ENCODE data around the gene TRAPPC2L.

Gene TRAPPC2L

GRCh38 chr16:88812513-88813268, 44.2 kb upstream of the TRAPPC2L start:
- peak overlapping the region; percentile 75 for H3K27ac ChIP-seq (ENCODE audit: low read depth, low read length)
- peak overlapping the region; percentile 71 to 73 for H3K9ac ChIP-seq (ENCODE audit: low read depth in 1 of 2, low read length in 2 of 2)
- peaks cover 8 to 16% of the 10 kb centered on the region in 2 donors for H3K36me3 ChIP-seq (ENCODE audit: control insufficient read depth in 1 of 2, insufficient read depth in 2 of 2, low read length in 2 of 2)
- no peaks in the 10 kb centered on the region for H3K9me3 ChIP-seq (ENCODE audit: control insufficient read depth in 1 of 2, low read length in 2 of 2)
- peaks cover 15 to 26% of the 10 kb centered on the region in 2 donors for H3K4me1 ChIP-seq (ENCODE audit: control insufficient read depth in 1 of 2, insufficient read depth in 2 of 2, low read length in 2 of 2)
- peak overlapping the region; percentile 80 for H3K4me3 ChIP-seq (ENCODE audit: low read depth in 1 of 2, low read length in 2 of 2)
- no peaks in the 10 kb centered on the region for H3K27me3 ChIP-seq (ENCODE audit: control insufficient read depth in 1 of 2, insufficient read depth in 2 of 2, low read length in 2 of 2)

GRCh38 chr16:88813269-88814143, 43.4 kb upstream of the TRAPPC2L start:
- H3K27me3 ChIP-seq (ENCODE audit: control insufficient read depth in 1 of 2, insufficient read depth in 2 of 2, low read length in 2 of 2): no peaks in the 10 kb centered on the region
- H3K9ac ChIP-seq (ENCODE audit: low read depth in 1 of 2, low read length in 2 of 2): no peak overlapping the region
- peaks cover 8 to 12% of the 10 kb centered on the region in 2 donors for H3K36me3 ChIP-seq (ENCODE audit: control insufficient read depth in 1 of 2, insufficient read depth in 2 of 2, low read length in 2 of 2)
- H3K4me1 ChIP-seq (ENCODE audit: control insufficient read depth in 1 of 2, insufficient read depth in 2 of 2, low read length in 2 of 2): peaks cover 15 to 26% of the 10 kb centered on the region in 2 donors
- H3K4me3 ChIP-seq (ENCODE audit: low read depth in 1 of 2, low read length in 2 of 2): no peak overlapping the region
- H3K9me3 ChIP-seq (ENCODE audit: control insufficient read depth in 1 of 2, low read length in 2 of 2): no peaks in the 10 kb centered on the region
- no peak overlapping the region for H3K27ac ChIP-seq (ENCODE audit: low read depth, low read length)

DNA sequence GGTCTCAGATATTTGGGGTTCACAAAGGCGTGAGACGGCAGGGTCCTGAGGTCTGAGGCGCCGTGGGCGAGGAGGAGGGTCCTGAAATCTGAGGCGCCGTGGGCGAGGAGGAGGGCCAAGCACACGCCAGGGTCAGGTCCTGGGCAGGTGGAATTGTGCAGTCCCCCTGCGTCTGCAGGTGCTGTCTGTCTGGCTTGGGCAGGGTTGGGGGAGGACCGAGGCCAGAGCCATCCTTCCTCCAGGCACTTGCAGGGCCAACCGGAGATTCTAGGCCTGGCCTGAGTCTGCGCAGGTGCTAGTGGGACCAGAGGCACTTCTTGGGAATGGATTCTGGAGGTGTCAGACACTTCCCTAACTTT, 42.8 kb upstream of the TRAPPC2L start:
- H3K9me3 ChIP-seq (ENCODE audit: control insufficient read depth in 1 of 2, low read length in 2 of 2): no peaks in the 10 kb centered on the region
- no peaks in the 10 kb centered on the region for H3K27me3 ChIP-seq (ENCODE audit: control insufficient read depth in 1 of 2, insufficient read depth in 2 of 2, low read length in 2 of 2)
- H3K36me3 ChIP-seq (ENCODE audit: control insufficient read depth in 1 of 2, insufficient read depth in 2 of 2, low read length in 2 of 2): peaks cover 6 to 9% of the 10 kb centered on the region in 2 donors
- H3K4me3 ChIP-seq (ENCODE audit: low read depth in 1 of 2, low read length in 2 of 2): no peak overlapping the region
- H3K4me1 ChIP-seq (ENCODE audit: control insufficient read depth in 1 of 2, insufficient read depth in 2 of 2, low read length in 2 of 2): peaks cover 15 to 26% of the 10 kb centered on the region in 2 donors
- no peak overlapping the region for H3K9ac ChIP-seq (ENCODE audit: low read depth in 1 of 2, low read length in 2 of 2)
- H3K27ac ChIP-seq (ENCODE audit: low read depth, low read length): no peak overlapping the region

DNA sequence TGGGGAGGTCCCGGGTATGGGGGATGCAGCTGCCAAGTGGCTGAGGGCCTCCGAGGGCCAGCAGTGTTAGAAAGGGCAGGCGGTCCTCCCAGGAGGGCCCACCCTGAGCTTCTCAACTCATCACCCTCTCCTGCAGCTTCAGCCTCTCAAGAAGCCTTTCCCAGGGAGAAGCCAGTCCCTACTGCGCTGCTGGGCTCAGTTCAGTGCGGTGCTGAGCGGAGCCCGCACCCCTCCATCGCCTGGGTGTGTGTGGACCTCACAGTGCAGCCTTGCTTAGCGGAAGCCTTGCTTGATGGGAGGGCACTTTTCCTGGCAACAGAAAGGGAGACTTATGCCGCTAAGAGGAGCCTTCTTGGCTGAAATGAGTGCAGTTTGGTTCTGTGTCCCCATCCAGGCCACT, 41.7 kb upstream of the TRAPPC2L start:
- Histone ChIP-seq H3K27me3 (ENCODE audit: control insufficient read depth in 1 of 2, insufficient read depth in 2 of 2, low read length in 2 of 2) (no peaks in the 10 kb centered on the region), H3K4me3 (ENCODE audit: low read depth in 1 of 2, low read length in 2 of 2) (no peak overlapping the region), H3K9me3 (ENCODE audit: control insufficient read depth in 1 of 2, low read length in 2 of 2) (no peaks in the 10 kb centered on the region), H3K4me1 (ENCODE audit: control insufficient read depth in 1 of 2, insufficient read depth in 2 of 2, low read length in 2 of 2) (peaks cover 11 to 18% of the 10 kb centered on the region in 2 donors), H3K36me3 (ENCODE audit: control insufficient read depth in 1 of 2, insufficient read depth in 2 of 2, low read length in 2 of 2) (no peaks in the 10 kb centered on the region), H3K27ac (ENCODE audit: low read depth, low read length) (no peak overlapping the region), H3K9ac (ENCODE audit: low read depth in 1 of 2, low read length in 2 of 2) (no peak overlapping the region)

DNA sequence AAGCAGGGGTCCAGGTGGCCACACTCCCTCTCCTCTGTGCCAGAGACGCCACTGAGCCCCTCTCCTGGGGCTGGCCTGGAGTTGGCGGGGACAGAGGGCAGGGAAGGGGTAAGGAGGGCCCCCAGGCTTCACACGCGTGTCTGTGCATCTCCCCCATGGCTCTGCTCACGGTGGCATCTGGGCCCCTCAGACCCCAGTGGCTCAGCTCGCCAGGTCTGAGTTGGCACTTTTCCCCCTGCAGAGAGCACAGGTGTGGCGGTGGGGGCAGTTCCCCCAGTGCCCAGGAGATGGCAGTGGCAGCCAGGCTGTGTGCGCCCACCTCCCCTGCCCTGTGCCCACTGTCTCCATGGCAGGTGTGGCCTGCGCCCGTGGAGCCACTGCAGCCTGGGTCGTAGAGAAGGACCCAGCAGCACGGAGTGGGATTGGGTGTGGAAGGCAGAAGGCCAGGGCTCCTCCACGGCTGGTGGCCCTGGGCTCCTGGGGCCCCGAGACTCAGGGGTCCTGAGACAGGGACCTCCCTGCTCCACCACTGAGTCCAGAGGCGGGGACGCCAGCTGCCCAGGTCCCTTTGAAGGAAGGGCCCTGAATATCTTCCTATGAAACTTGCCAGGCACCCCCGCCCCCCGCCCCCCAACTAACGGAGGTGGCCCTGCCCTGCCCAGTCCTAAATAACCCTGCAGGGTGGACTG, 40.9 kb upstream of the TRAPPC2L start:
- no peak overlapping the region for H3K27ac ChIP-seq (ENCODE audit: low read depth, low read length)
- H3K4me3 ChIP-seq (ENCODE audit: low read depth in 1 of 2, low read length in 2 of 2): no peak overlapping the region
- H3K9ac ChIP-seq (ENCODE audit: low read depth in 1 of 2, low read length in 2 of 2): no peak overlapping the region
- H3K9me3 ChIP-seq (ENCODE audit: control insufficient read depth in 1 of 2, low read length in 2 of 2): no peaks in the 10 kb centered on the region
- H3K4me1 ChIP-seq (ENCODE audit: control insufficient read depth in 1 of 2, insufficient read depth in 2 of 2, low read length in 2 of 2): peaks cover 3 to 10% of the 10 kb centered on the region in 2 donors
- H3K36me3 ChIP-seq (ENCODE audit: control insufficient read depth in 1 of 2, insufficient read depth in 2 of 2, low read length in 2 of 2): no peaks in the 10 kb centered on the region
- no peaks in the 10 kb centered on the region for H3K27me3 ChIP-seq (ENCODE audit: control insufficient read depth in 1 of 2, insufficient read depth in 2 of 2, low read length in 2 of 2)

DNA sequence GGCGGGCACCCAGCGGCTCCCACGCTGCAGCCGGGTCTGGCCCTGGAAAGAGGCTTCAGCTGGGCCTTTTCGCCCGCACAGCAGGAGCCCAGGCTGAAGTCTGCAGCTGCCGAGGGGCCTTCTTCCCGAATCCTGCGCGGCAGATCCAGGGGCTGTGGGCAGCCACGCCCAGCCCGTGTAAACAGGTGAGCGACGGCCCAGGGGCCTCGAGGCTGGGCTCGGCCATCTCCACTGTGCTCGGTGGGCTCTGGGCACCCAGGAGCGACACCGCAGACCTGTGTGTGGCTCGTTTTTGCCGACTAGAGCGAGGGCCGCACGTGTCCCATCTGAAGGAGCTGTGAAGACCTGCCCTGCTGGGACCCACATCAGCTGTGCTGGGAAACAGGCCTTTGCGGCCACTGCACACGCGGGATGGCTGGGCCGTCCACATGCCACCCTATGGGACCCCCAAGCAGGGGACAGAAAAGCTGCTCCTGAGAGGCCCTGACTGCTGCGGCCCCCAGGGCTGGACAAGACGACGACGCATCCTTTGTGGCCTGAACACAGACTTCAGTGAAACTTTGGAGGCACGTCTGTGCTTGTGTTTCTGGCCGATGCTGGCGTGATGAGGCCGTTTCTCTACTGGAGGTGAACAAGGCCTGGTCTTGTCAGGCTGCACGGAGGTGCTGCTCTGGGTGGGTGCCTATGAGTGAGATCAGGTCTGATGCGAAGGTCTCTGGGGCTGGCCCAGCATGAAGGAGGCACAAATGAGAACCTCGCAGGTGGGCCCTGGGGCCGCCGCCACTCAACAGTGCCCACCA, 40.0 kb upstream of the TRAPPC2L start:
- H3K27me3 ChIP-seq (ENCODE audit: control insufficient read depth in 1 of 2, insufficient read depth in 2 of 2, low read length in 2 of 2): no peaks in the 10 kb centered on the region
- no peak overlapping the region for H3K27ac ChIP-seq (ENCODE audit: low read depth, low read length)
- peaks cover 0 to 6% of the 10 kb centered on the region in 2 donors for H3K36me3 ChIP-seq (ENCODE audit: control insufficient read depth in 1 of 2, insufficient read depth in 2 of 2, low read length in 2 of 2)
- H3K4me1 ChIP-seq (ENCODE audit: control insufficient read depth in 1 of 2, insufficient read depth in 2 of 2, low read length in 2 of 2): peaks cover 3 to 8% of the 10 kb centered on the region in 2 donors
- H3K9me3 ChIP-seq (ENCODE audit: control insufficient read depth in 1 of 2, low read length in 2 of 2): no peaks in the 10 kb centered on the region
- no peak overlapping the region for H3K4me3 ChIP-seq (ENCODE audit: low read depth in 1 of 2, low read length in 2 of 2)
- H3K9ac ChIP-seq (ENCODE audit: low read depth in 1 of 2, low read length in 2 of 2): no peak overlapping the region

- H3K27ac ChIP-seq (ENCODE audit: low read depth, low read length): no peak overlapping the region
- peaks cover 0 to 16% of the 10 kb centered on the region in 2 donors for H3K36me3 ChIP-seq (ENCODE audit: control insufficient read depth in 1 of 2, insufficient read depth in 2 of 2, low read length in 2 of 2)
- H3K4me3 ChIP-seq (ENCODE audit: low read depth in 1 of 2, low read length in 2 of 2): no peak overlapping the region
- H3K27me3 ChIP-seq (ENCODE audit: control insufficient read depth in 1 of 2, insufficient read depth in 2 of 2, low read length in 2 of 2): no peaks in the 10 kb centered on the region
- no peaks in the 10 kb centered on the region for H3K4me1 ChIP-seq (ENCODE audit: control insufficient read depth in 1 of 2, insufficient read depth in 2 of 2, low read length in 2 of 2)
- H3K9ac ChIP-seq (ENCODE audit: low read depth in 1 of 2, low read length in 2 of 2): no peak overlapping the region
- no peaks in the 10 kb centered on the region for H3K9me3 ChIP-seq (ENCODE audit: control insufficient read depth in 1 of 2, low read length in 2 of 2)
Observed at GRCh38 chr16:88817785-88818574, 38.9 kb upstream of the TRAPPC2L start.

DNA sequence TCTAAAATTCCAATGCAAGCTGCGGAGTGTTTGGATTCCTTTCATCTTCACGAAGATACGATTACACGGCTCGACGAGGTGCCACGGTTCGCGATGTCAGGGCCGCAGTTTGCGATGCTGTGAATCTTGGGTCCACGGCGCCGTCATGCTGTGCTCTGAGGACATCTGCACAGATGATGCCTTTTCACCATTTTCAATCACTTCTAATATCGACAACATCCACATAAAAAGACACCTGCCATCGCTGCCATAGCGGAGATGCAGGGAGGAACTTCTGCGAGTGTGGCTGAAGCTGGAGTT, 38.4 kb upstream of the TRAPPC2L start:
- H3K9ac ChIP-seq (ENCODE audit: low read depth in 1 of 2, low read length in 2 of 2): no peak overlapping the region

GRCh38 chr16:88819126-88819525, 37.8 kb upstream of the TRAPPC2L start:
- no peak overlapping the region for H3K4me3 ChIP-seq (ENCODE audit: low read depth in 1 of 2, low read length in 2 of 2)
- H3K9me3 ChIP-seq (ENCODE audit: control insufficient read depth in 1 of 2, low read length in 2 of 2): no peaks in the 10 kb centered on the region
- H3K27ac ChIP-seq (ENCODE audit: low read depth, low read length): no peak overlapping the region
- no peaks in the 10 kb centered on the region for H3K4me1 ChIP-seq (ENCODE audit: control insufficient read depth in 1 of 2, insufficient read depth in 2 of 2, low read length in 2 of 2)
- H3K27me3 ChIP-seq (ENCODE audit: control insufficient read depth in 1 of 2, insufficient read depth in 2 of 2, low read length in 2 of 2): no peaks in the 10 kb centered on the region
- H3K36me3 ChIP-seq (ENCODE audit: control insufficient read depth in 1 of 2, insufficient read depth in 2 of 2, low read length in 2 of 2): peaks cover 0 to 16% of the 10 kb centered on the region in 2 donors
- no peak overlapping the region for H3K9ac ChIP-seq (ENCODE audit: low read depth in 1 of 2, low read length in 2 of 2)

More for the DNA sequence above, 38.4 kb upstream of the TRAPPC2L start:
- H3K27me3 ChIP-seq (ENCODE audit: control insufficient read depth in 1 of 2, insufficient read depth in 2 of 2, low read length in 2 of 2): no peaks in the 10 kb centered on the region
- no peak overlapping the region for H3K27ac ChIP-seq (ENCODE audit: low read depth, low read length)
- no peaks in the 10 kb centered on the region for H3K4me1 ChIP-seq (ENCODE audit: control insufficient read depth in 1 of 2, insufficient read depth in 2 of 2, low read length in 2 of 2)
- no peak overlapping the region for H3K4me3 ChIP-seq (ENCODE audit: low read depth in 1 of 2, low read length in 2 of 2)
- peaks cover 0 to 16% of the 10 kb centered on the region in 2 donors for H3K36me3 ChIP-seq (ENCODE audit: control insufficient read depth in 1 of 2, insufficient read depth in 2 of 2, low read length in 2 of 2)
- no peaks in the 10 kb centered on the region for H3K9me3 ChIP-seq (ENCODE audit: control insufficient read depth in 1 of 2, low read length in 2 of 2)
